K562 (cell line): ENCODE measurements around the gene DBF4B. TPM values are rescaled to one million over a fixed set of nuclear protein-coding genes. Genes with fewer than 3 reads are reported as not detected.
A peak's percentile ranks its signal among the peaks of the same experiment; 100 is the strongest.

Source experiments
- CHD2 ChIP-seq: IDR thresholded peaks from 2 replicates; pipeline ENCODE4 v1.6.1; 2011; ENCODE audit warnings: low read depth, low read length
- CREM ChIP-seq: IDR thresholded peaks from 2 replicates; pipeline ENCODE4 v1.6.1; 2014; ENCODE audit warnings: antibody characterized with exemption, low read depth
- CSDE1 ChIP-seq, 2 experiments: fragments of 450-650 bp; IDR thresholded peaks; 2 replicates each; pipeline ENCODE4 v1.6.1; 2016; ENCODE audit warnings: mild to moderate bottlenecking in 1 of 2
- CTBP1 ChIP-seq: fragments of 450-650 bp; IDR thresholded peaks from 2 replicates; pipeline ENCODE4 v1.6.1; 2016; ENCODE audit warnings: borderline replicate concordance
- KDM5B ChIP-seq: fragments of 200-600 bp; sonication (generic); IDR thresholded peaks from 2 replicates; pipeline ENCODE4 v1.6.1; 2012; ENCODE audit warnings: low read depth, mild to moderate bottlenecking, moderate library complexity, low read length, control low read depth, inconsistent platforms; ENCODE audit not compliant: insufficient replicate concordance
- MLX ChIP-seq, 2 experiments: fragments of 450-650 bp in 1 of 2; sonication (generic) in 1 of 2; formaldehyde crosslinking; conservative IDR thresholded peaks; 2 replicates each; pipeline versions ENCODE4 v1.4.0 to v1.8.1; 2020 to 2022; ENCODE audit warnings: mild to moderate bottlenecking in 1 of 2, missing genetic modification reagents in 1 of 2
- NRF1 ChIP-seq, 2 experiments: fragments of 450-650 bp; IDR thresholded peaks in 1 of 2; conservative IDR thresholded peaks in 1 of 2; 2 replicates each; pipeline ENCODE4 v1.6.1; 2014; ENCODE audit warnings: mild to moderate bottlenecking in 2 of 2
- PATZ1 ChIP-seq: fragments of 250-450 bp; sonication (Bioruptor Pico); IDR thresholded peaks from 2 replicates; pipeline ENCODE4 v1.5.0; 2020; ENCODE audit warnings: mild to moderate bottlenecking, borderline replicate concordance
- RBM39 ChIP-seq: fragments of 200-400 bp; formaldehyde crosslinking; optimal IDR thresholded peaks from 2 replicates; pipeline ENCODE3; 2018; ENCODE audit warnings: low read depth, low read length
- REST ChIP-seq, 2 experiments: fragments of 450-650 bp; formaldehyde crosslinking in 1 of 2; IDR thresholded peaks; 2 replicates each; pipeline versions ENCODE4 v1.4.0 to v1.6.1; 2014 to 2020; ENCODE audit warnings: mild to moderate bottlenecking in 2 of 2, borderline replicate concordance in 1 of 2, low read depth in 1 of 2
- SETDB1 ChIP-seq: IDR thresholded peaks from one replicate; pipeline ENCODE4 v1.6.1; 2012; ENCODE audit warnings: low read length, control low read depth, inconsistent platforms
- SP2 ChIP-seq: IDR thresholded peaks from 2 replicates; pipeline ENCODE4 v1.6.1; 2011; ENCODE audit warnings: mild to moderate bottlenecking, low read depth, low read length, moderate library complexity; ENCODE audit not compliant: poor library complexity, severe bottlenecking; ENCODE audit errors: extremely low read depth
- ZNF551 ChIP-seq: fragments of 250-450 bp; sonication (Bioruptor Pico); IDR thresholded peaks from 2 replicates; pipeline ENCODE4 v1.5.0; 2021; ENCODE audit warnings: mild to moderate bottlenecking, moderate library complexity
- ZNF766 ChIP-seq: fragments of 200-800 bp; sonication (Bioruptor generic); conservative IDR thresholded peaks from 2 replicates; pipeline ENCODE4 v1.6.1; 2016; ENCODE audit warnings: missing genetic modification characterization, missing compliant biosample characterization
- polyA plus RNA-seq, 8 experiments: library from polyadenylated mRNA; depleted of rRNA in 4 of 8; stranded (reverse) in 5 of 8; unstranded in 3 of 8; fragments of >200 nt; fragmentation: Nextera tagmentation in 2 of 8; fragmentation: Illumina TruSeq in 1 of 8; extraction: Ambion mirVana in 2 of 8; extraction: Trizol in 1 of 8; gene quantifications; 2 replicates each; pipeline versions ENCODE4 v1.2.1 to v1.2.3, GENCODE V29; 2011 to 2014; ENCODE audit warnings: inconsistent platforms in 1 of 8, missing spikeins in 1 of 8
- total RNA-seq, 7 experiments: library from RNA; depleted of rRNA in 6 of 7; stranded (reverse); fragments of >200 nt in 6 of 7; fragmentation: Illumina TruSeq in 2 of 7; extraction: Trizol in 2 of 7; gene quantifications; 2 replicates each; pipeline versions ENCODE4 v1.2.1 to v1.2.3, GENCODE V29; 2011 to 2021; ENCODE audit warnings: low replicate concordance in 1 of 7
- TF ChIP-seq, protein P1 (sequence below), 3 experiments: IDR thresholded peaks in 2 of 3; conservative IDR thresholded peaks in 1 of 3; 2 replicates each; pipeline ENCODE4 v1.5.1; 2011 to 2012; ENCODE audit warnings: low read length in 3 of 3, mild to moderate bottlenecking in 3 of 3, control low read depth in 2 of 3, improper control_type of control experiment in 1 of 3, inconsistent platforms in 1 of 3, low read depth in 1 of 3, mixed read lengths in 1 of 3, moderate library complexity in 1 of 3; ENCODE audit not compliant: insufficient read depth in 2 of 3

The DBF4B gene
- total and polyA plus RNA-seq, 9 of the 15 experiments (the other 6 are each of a cell fraction or from before 2014, with no cell fraction given): 2.5 to 26.9 (median 14.6) TPM

DNA sequence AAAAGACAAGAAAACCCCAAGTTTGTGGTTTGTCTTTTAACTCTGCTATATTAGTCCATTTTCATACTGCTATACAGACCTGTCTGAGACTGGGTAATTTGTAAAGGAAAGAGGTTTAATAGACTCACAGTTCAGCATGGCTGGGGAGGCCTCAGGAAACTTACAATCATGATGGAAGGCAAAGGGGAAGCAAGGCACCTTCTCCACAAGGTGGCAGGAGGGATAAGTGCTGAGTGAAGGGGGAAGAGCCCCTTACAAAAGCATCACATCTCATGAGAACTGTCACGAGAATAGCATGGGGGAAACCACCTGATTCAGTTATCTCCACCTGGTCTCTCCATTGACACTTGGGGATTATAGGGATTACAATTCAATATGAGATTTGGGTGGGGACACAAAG is 36.8 kb downstream of the DBF4B start (continued):
- TF ChIP-seq REST (IDR thresholded peaks at IDR 0.05; ENCODE audit: borderline replicate concordance): 0 out of 2 replicates have a peak, but pooled peaks have one; percentile 9
- no peak for TF ChIP-seq REST (CRISPR knock-in tag; IDR thresholded peaks at IDR 0.05; ENCODE audit: low read depth)
- no peak for TF ChIP-seq KDM5B
- no peak for TF ChIP-seq CSDE1 (IDR thresholded peaks at IDR 0.05)
- TF ChIP-seq ZNF551 (CRISPR knock-in tag): no peak
- TF ChIP-seq RBM39: no peak
- 0 out of 2 replicates have a peak, but pooled peaks have one; percentile 36 for TF ChIP-seq CTBP1
- TF ChIP-seq SETDB1: no peak
- TF ChIP-seq NRF1 (conservative IDR thresholded peaks at IDR 0.05 in 1 of 2, IDR thresholded peaks at IDR 0.05 in 1 of 2): no peak
- no peak for TF ChIP-seq CREM
- TF ChIP-seq ZNF766 (CRISPR knock-in tag): peak; percentile 82
- no peak for TF ChIP-seq PATZ1 (CRISPR knock-in tag)
- TF ChIP-seq, protein P1, sequence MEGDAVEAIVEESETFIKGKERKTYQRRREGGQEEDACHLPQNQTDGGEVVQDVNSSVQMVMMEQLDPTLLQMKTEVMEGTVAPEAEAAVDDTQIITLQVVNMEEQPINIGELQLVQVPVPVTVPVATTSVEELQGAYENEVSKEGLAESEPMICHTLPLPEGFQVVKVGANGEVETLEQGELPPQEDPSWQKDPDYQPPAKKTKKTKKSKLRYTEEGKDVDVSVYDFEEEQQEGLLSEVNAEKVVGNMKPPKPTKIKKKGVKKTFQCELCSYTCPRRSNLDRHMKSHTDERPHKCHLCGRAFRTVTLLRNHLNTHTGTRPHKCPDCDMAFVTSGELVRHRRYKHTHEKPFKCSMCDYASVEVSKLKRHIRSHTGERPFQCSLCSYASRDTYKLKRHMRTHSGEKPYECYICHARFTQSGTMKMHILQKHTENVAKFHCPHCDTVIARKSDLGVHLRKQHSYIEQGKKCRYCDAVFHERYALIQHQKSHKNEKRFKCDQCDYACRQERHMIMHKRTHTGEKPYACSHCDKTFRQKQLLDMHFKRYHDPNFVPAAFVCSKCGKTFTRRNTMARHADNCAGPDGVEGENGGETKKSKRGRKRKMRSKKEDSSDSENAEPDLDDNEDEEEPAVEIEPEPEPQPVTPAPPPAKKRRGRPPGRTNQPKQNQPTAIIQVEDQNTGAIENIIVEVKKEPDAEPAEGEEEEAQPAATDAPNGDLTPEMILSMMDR (IDR thresholded peaks at IDR 0.05 in 2 of 3, conservative IDR thresholded peaks at IDR 0.05 in 1 of 3; ENCODE audit: insufficient read depth in 2 of 3, low read depth in 1 of 3, low read length in 3 of 3): 0 out of 6 replicates have a peak, but pooled peaks of 1 of the 3 experiments have one; percentile 19
- no peak for TF ChIP-seq SP2
- no peak for TF ChIP-seq MLX (CRISPR knock-in tag; conservative IDR thresholded peaks at IDR 0.05)
- peak; percentile 52; the same call in 1 of the 2 replicates for TF ChIP-seq CHD2
